NCI-H345 treated with DMSO at 0.1 percent for 48 hours (cell line): ENCODE data around the gene EGLN3.

Experiments
- DNase-seq: peaks from one replicate; lab custom pipeline; 2025; ENCODE audit not compliant: unreplicated experiment; lab: John Stamatoyannopoulos, UW

Gene EGLN3

DNA sequence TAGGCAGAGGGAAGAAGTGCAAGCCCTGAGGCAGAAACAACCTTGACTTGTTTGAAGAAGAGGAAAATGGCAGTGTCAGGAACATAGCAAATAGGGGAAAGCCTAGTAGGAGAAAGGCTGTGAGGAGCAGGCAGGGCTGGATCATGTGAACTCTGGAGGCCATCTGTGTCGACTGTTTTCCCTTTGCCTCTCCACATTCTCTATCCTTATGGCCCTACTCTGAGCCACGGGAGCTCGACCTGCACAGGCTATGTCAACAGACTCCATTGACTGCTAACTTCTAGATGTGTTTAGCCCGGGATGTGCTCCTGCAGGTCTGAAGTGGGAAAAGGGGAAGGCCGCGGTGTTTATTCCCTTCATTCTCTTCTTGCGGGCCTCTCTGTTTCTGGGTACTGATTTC, 35.2 kb downstream of the EGLN3 start:
- DNase-seq, result no peak

DNA sequence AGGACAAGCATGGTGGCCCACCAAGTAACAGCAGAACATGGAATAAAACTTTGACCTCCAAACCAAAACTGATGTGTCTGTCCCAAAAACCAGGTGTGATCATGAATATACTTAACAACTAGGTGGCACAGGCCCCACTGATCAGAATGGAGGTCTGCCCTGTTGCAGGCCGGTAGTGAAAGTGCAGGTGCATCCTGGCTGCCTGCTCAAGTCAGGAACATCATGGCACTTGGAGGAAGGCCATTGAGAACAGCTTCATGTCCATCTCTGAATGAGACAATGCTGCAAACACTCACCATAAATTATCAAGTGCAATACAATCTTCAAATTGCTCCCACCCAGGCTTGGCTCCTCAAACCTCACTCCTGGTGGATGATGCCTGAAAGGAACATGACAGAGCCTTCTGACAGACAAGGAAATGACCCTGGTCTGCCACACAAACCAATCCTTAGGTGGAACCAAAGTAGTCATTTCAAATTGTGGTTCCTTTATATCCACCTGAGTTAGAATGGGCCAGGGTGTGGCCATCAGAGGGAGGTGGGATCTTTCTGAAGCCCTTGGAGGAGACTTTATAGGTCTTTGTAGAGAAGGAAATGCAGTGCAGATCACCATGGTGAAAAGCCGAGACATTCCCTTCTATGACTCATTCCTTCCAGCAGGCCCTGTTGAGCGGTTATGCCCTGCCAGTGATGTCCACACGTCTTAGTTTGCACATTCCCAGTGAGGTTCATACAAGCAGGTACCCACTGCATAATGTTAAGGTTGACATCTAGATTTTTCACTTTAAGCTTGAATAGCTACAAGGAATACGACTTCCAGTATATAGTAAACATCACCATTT, 36.0 kb downstream of the EGLN3 start:
- no peak for DNase-seq

DNA sequence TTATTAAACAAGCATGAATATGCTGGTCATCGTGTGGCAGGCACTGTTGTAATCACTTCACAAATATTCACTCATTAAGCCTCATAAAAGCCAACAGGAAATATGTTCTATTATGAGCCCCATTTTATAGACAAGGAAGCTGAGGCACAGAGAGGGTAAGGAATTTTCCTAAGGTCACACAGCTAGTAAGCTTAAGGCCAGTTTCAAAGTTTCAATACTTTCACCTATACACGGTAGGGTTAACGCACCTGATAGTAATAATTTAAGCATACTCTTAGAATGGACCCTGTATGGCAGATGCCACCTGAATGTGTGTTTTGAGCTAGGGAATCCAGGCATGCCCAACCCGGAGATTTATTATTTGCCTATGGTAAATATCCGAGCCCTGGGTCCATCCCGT, 39.8 kb downstream of the EGLN3 start:
- DNase-seq, result no peak

DNA sequence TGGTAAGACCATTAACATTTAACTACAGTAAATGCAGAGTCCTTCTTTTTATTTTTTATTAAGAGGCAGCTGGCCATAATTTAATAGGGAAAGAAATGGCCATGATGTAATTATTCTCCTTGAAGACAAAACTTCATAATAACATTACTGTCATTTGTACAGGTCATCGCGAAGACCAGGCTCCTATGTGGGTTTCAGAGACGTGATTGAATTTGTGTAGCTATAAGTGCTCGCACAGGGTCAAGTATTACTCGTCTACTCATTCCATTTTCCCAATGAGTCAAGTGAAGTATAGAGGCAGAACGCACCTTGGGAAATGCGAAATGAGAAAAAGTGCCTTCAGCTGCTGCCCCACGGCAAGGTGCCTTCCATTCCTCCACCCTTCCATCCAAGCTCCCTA, 40.4 kb downstream of the EGLN3 start:
- no peak for DNase-seq

DNA sequence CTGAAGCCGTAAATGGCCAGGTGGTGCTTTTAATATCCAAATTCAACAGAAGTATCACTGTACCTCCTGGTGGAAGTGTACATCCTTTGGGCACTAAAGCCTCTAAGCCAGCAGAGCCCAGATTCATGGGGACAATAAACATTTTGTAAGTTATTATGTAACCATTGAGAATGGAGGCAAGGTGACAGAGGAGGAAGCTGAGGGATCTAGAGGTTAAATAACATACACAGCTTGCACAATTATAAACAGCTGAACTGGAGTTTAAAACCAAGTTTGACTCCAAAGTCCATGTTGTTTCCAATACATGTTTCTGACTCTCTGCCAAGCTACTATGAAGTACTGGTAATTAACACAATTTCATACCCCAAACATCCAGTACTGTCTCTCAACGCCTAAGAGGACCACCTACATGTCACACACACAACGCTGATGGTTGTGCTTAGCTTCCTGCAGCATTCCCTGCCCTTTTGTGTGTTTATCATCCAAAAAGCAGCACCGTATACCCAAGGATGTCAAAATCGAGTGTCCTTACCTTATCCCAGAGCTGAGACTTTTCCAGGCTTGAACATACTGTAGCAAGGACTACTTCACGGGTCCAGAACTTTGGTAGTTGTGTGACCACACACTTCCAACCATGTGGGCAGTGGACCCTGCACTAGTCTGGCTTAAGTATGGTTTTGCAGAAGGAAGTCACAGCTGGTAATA, 41.3 kb downstream of the EGLN3 start:
- DNase-seq, result no peak

DNA sequence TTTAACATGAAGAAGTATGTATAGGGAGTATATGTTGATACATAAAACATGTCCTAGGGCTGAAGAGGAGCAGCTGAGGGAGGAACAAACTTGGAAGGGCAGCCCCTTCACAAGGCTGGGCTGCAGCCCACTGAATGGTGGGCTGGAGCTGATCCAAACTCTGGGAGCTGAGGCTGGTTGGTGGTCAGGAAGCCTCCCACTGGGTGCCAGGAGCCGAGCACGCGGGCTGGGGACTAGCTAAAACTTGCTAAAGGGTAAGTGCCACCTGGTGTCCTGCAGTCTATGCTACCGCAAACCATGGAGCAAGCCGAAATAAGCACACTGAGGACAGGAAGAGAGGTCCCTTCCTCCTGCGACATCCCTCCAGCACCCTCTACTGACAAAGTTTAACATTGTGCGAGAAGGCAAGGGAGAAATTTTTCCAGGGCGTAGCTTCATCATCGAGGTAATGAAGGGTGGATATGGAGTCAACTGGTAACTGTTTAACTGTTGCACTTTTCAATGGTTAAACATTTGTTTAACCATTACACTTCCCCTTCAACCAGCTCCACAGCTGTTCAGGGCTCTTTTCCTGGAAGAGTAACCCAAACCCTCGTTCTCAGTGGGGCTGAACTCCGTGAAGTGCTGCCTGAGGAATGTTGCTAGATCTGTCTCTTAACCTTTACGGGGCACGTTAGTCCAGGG, 42.2 kb downstream of the EGLN3 start:
- no peak for DNase-seq

DNA sequence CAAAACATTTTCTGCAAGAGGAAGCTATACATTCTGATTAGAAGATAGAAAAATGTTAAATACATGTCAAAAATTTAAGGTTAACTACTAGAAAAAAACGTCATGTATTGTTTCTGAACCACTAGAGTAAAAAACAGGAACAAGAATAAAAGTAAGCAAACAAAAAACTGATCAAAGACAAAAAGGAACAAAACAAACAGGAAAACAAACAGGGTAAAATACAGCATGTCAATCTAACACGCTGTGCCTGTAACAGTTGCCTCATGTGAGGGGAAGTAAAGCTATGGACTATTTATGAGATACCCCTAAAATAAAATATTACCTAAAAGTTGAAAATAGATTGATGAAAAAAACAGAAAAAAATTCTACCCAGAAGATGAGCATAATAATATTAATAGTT, 43.9 kb downstream of the EGLN3 start:
- DNase-seq, result no peak

DNA sequence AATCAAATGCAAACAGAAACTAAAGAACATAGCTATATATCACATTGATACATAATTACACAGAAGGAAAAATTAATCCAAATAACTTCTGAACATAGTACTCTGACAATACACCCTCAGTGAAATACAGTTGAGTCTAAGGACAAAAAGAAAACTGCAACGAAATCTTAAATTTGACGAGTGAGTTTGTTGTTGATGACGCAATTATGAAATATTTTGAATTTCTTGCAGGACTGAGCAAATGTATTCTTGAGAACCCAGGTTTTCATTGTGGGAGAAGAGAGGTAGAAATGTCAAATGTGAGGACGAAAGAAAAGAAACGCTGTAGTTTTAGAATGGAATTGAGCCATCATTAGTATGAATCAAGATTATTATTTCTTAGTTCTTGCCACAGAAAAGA, 46.3 kb downstream of the EGLN3 start:
- no peak for DNase-seq

DNA sequence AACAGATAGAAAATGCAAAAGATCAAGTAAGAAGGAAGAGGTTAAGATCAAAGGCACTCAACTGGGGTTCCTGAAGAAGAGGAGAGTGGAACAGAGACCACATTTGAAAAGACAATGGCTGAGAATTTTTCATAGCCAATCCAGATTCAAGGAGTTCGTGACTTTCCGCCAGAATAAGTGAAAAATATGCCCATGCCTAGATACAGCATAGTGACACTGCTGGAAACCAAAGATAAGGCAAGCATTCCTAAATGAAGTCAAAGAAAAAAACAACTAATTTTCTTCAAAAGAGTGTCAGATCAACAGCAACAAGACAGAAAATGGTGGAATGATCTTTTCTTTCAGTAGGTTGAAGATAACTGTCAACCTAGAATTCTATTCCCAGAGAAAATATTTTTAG, 47.5 kb downstream of the EGLN3 start:
- DNase-seq, result no peak

DNA sequence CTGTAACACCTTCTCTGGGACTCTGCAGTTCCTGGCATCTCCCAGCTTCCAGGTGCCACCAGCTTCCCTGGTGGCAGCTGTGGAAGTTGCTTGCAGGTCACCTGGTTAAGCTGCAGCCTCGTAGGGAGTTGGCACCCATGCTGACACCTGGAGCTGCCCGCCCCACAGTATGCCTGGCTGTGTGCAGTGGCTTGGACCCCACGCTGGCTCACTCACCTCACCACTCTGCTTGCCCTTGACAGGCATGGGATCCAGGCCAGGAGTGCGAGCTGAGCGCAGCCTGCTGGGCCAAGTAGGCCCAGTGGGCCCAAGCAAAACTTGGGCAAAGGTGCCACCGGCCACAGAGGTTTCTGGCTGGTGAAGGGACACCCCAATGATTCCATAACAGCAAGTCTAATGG, 48.5 kb downstream of the EGLN3 start:
- no peak for DNase-seq

DNA sequence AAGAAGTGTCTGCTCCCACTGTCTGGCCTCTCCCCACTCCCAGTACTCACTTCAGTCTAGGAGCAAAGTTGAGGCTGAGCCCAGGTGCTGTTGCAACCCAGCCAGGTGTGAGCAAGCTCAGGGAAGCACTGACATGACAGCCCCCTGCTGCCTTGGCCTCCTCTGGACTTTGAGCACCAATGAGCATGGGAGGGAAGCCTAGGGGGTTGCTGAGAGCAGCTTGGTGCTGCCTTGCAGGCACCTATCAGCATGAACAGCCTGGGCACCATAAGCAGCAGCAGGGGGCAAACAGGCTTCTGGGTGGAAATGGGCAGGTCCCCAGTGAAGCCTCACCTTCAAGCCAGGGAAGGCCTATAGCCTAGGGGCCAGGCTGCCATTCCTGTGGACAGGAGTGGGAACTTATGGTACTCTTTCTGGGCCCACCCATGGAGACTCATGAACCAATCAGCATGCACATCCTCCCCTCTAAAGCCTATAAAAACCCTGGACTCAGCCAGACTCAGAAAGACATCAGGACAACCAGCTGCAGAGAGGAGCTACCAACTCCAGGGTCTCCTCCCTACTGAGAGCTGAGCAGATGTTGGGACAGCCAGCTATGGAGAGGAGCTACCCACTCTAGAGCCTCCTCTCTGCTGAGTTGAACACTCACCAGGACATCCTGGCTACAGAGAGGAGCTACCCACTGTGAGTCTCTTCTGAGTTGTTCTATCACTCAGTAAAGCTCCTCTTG, 49.3 kb downstream of the EGLN3 start:
- DNase-seq, result no peak

DNA sequence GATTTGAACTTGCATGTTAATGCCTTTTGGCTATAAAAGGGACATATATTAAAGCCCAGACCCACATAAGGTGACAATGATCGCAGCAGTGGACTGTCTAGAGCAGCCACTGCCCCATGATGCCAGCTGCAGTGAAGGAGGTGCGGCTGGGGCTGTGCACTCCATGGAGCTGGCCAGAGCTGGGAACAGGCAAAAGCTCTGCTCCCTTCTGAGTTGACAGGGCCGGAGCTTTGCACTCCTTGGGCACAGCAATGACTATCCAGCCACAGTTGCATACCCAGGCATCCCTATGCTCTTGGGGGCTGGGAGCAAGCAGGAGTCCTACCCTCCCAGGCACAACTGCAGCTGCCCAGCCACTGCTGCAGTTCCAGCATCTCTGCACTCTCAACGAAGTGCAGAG, 50.2 kb downstream of the EGLN3 start:
- no peak for DNase-seq

DNA sequence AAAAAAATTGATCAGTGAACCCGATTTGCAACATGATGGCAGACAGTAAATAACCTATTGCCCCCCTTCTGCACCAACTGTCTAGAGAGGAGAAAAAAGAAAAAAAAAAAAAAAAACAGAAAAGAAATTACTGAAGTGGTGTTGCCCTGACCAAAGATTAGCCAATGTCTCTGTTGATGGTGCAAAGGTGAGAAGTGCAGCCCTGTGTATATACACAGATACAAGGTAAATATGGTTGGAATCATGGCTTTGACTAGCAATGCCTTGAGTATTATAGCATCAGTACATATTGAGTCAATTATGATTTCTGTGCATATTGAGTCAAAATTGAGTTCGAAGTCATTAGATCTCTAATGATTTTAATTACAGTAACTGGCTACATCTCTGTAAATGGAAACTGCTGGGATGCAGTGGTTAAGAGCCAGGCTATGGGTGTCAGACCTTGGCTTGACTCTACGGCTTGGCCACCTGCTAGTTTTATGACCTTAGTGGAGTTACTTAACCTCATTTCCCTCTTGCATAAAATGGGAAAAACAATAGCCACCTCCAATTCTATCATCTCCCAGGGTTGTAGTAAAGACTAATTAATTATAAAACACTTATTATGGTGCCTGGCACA, 51.0 kb downstream of the EGLN3 start:
- no peak for DNase-seq

DNA sequence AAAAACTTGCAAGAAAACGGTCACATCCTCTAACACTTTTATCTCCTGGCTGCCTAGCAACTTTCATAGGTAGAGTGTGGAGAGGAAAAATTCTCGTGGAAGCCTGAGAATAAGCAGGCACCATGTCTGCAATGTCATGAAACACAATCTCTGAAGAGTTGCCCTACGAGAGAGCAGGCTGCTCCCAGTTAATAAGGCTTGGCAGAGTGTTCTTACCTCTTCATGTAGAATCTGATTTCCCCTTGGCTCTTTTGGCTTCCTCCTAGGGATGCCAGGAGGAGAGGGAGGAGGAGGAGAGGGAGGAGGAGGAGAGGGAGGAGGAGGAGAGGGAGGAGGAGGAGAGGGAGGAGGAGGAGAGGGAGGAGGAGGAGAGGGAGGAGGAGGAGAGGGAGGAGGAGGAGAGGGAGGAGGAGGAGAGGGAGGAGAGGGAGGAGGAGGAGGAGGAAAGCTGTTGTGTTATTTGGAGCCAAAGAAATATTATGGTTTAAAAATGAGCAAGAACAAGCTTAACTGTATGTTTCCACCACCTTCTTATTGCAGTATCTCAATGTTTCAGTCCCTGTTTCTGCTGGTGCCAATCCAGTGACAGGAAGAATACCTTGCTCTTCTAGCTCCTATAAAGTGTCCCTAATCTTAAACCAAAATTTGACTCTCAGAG, 52.9 kb downstream of the EGLN3 start:
- DNase-seq, result no peak

DNA sequence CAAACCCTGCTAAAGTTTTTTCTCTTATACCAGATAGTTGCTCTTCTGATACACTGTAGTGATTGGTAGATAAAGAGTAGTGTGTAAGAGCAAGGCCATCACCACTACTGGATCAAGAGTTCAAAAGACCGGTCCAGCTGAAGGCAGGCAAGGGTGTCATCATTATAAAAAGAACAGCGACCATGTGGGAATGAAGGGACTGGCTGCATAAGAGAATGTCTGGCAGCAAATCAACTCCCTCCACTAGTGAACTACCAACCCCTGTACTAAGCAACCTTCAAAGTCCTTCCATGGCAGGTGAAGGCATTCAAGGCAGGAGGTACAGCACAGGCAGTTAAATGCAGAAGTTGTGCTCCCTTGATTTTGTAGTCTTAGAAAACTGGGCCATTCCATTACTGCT, 53.5 kb downstream of the EGLN3 start:
- no peak for DNase-seq

DNA sequence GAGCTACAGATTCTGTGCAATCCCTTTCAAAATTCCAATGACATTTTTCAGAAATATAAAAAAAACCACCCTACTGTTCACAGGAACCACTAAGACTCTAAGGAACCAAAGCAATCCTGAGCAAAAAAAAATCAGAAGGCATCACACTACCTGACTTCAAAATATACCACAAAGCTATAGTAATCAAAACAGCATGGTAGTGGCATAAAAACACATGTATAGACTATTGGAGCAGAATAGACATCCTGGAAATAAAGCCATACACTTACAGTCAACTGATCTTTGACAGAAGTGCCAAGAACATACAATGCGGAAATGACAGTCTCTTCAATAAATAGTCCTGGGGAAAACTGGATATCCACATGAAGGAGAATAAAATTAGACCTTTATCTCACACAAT, 56.5 kb downstream of the EGLN3 start:
- no peak for DNase-seq

DNA sequence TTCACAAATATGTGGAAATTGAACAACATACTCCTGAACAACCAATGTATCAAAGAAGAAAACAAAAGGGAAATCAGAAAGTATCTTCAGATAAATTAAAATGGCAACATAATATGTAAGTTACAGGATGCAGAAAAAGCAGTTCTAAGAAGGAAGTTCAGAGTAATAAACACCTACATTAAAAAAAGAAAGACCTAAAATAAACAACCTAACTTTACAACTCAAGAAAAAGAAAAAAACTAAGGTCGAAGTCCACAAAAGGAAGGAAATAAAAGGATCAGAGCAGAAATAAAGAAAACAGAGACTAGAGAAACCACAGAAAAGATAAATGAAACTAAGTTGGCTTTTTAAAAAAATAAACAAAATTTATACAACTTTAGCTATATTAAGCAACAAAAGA, 59.2 kb downstream of the EGLN3 start:
- no peak for DNase-seq

DNA sequence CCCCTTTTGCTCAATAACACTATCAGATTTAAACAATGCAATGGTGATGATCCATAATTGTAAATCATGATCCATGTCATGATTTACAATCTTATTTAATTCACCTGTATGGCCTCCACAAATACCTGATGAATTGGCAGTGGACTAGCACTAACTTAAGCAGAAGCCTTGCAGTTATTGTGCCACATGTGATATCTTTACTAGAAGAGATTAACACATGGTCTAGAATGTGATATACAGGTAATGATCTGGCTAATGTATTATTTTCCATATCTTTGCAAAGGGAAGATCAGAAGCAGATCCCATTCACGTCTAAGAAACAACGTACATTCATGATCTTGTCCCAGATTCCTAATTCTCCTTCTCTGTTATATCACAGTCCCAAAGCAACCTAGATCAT, 66.0 kb downstream of the EGLN3 start:
- DNase-seq, result no peak

DNA sequence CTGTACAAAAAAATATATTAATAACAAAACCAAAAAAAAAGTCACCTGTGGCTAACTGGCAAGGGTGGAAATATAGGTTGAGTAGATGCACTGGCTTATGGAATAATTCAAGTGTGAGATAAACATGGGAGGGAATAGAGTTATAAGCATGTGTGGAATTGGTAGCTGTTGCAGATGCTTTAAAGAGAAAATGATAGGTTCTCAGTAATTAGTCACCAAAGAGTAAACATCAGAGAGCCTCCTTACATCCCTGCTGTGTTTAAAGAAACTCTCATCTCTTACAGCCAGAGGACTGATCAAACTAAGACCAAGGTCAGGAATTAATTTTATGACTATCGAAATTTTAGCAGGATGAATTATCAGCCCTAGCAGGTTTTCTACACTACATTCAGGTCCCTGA, 70.5 kb downstream of the EGLN3 start:
- DNase-seq, result no peak

DNA sequence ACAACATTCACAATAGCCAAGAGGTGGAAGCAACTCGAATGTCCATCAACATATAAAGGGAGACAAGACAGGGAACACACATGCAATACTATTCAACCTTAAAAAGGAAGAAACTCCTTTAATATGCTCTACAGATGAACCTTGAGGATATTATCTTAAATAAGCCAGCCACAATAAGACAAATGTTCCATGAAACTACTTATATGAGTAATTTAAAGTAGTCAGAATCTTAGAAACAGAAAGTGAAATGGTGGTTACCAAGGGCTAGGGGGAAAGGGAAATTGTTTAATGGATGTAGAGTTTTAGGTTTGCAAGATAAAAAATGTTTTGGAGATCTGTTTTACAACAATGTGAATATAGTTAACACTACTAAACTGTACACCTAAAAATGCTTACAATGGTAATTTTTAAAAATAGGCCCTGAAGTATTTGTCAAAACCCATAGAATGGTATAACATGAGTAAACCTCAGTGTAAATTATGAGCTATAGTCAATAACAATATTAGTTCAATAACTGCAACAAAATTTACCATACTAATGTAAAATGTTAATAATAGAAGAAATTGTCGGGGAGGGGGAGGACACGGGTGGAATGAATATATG, 71.1 kb downstream of the EGLN3 start:
- no peak for DNase-seq
